Ascending aorta (tissue), 2 donors: ENCODE data around the gene KIAA1549. TPM values are rescaled to one million over a fixed set of nuclear protein-coding genes. Genes with fewer than 3 reads are reported as not detected.

Source experiments
- DNase-seq, 2 donors: peaks; one replicate each; pipeline ENCODE4 v3.0.0-alpha.2; 2019; ENCODE audit warnings: low spot score in 2 of 2
- H3K27ac ChIP-seq, 2 donors: fragments of 200-600 bp; sonication (generic); one replicate each; pipeline ENCODE4 v1.5.1; 2016 to 2017; ENCODE audit warnings: mild to moderate bottlenecking in 1 of 2
- H3K27me3 ChIP-seq: fragments of 200-600 bp; sonication (generic); one replicate; pipeline ENCODE4 v1.5.1; 2017
- H3K36me3 ChIP-seq, 2 donors: fragments of 200-600 bp; sonication (generic); one replicate each; pipeline ENCODE4 v1.5.1; 2016
- H3K4me1 ChIP-seq, 2 donors: fragments of 200-600 bp; sonication (generic); one replicate each; pipeline ENCODE4 v1.5.1; 2016 to 2017; ENCODE audit warnings: mild to moderate bottlenecking in 1 of 2
- H3K4me3 ChIP-seq, 2 donors: fragments of 200-600 bp; sonication (generic); one replicate each; pipeline ENCODE4 v1.5.1; 2016 to 2017; ENCODE audit warnings: mild to moderate bottlenecking in 1 of 2
- H3K9me3 ChIP-seq, 2 donors: fragments of 200-600 bp; sonication (generic); one replicate each; pipeline ENCODE4 v1.5.1; 2016
- CTCF ChIP-seq, 3 experiments: fragments of 200-600 bp in 2 of 3; fragments of 450-650 bp in 1 of 3; sonication (generic) in 2 of 3; IDR thresholded peaks; one replicate each; pipeline ENCODE4 v1.5.1; 2016 to 2019; ENCODE audit warnings: antibody characterized with exemption in 3 of 3, mild to moderate bottlenecking in 1 of 3, moderate library complexity in 1 of 3
- intact Hi-C: fragments of 100-400 bp; cut with DNase I; formaldehyde crosslinking; loops from one replicate; pipeline ENCODE4 v1.15.1; 2023
- total RNA-seq: library from RNA; depleted of rRNA; stranded (reverse); fragments of >200 nt; gene quantifications from one replicate; pipeline ENCODE4 v1.1.0, GENCODE V29; 2016

Gene KIAA1549
- total RNA-seq, 1 donor from 2014 or later: 0.11 TPM

GRCh38 chr7:138919216-138919615, 62.0 kb downstream of the KIAA1549 start:
- no peak overlapping the region for H3K27ac ChIP-seq
- H3K4me1 ChIP-seq: no peaks in the 10 kb centered on the region
- no peak for DNase-seq
- no peaks in the 10 kb centered on the region for H3K36me3 ChIP-seq
- no peaks in the 10 kb centered on the region for H3K9me3 ChIP-seq
- H3K27me3 ChIP-seq: no peaks in the 10 kb centered on the region
- no peak overlapping the region for H3K4me3 ChIP-seq
- TF ChIP-seq CTCF (IDR thresholded peaks at IDR 0.05): no peak
- intact Hi-C loops: no loop called here

GRCh38 chr7:138918756-138919155, 62.4 kb downstream of the KIAA1549 start:
- H3K4me1 ChIP-seq: no peaks in the 10 kb centered on the region
- intact Hi-C loops: no loop called here
- H3K27ac ChIP-seq: no peak overlapping the region
- no peak overlapping the region for H3K4me3 ChIP-seq
- H3K9me3 ChIP-seq: no peaks in the 10 kb centered on the region
- no peak for DNase-seq
- H3K36me3 ChIP-seq: no peaks in the 10 kb centered on the region
- no peak for TF ChIP-seq CTCF (IDR thresholded peaks at IDR 0.05)
- no peaks in the 10 kb centered on the region for H3K27me3 ChIP-seq

GRCh38 chr7:138918176-138918575, 63.0 kb downstream of the KIAA1549 start:
- no peaks in the 10 kb centered on the region for H3K4me1 ChIP-seq
- intact Hi-C loops: no loop called here
- DNase-seq: no peak
- H3K27ac ChIP-seq: no peak overlapping the region
- no peaks in the 10 kb centered on the region for H3K27me3 ChIP-seq
- H3K36me3 ChIP-seq: no peaks in the 10 kb centered on the region
- TF ChIP-seq CTCF (IDR thresholded peaks at IDR 0.05): no peak
- no peak overlapping the region for H3K4me3 ChIP-seq
- no peaks in the 10 kb centered on the region for H3K9me3 ChIP-seq

- intact Hi-C loops: no loop called here
- no peak for TF ChIP-seq CTCF (IDR thresholded peaks at IDR 0.05)
- H3K4me1 ChIP-seq: no peaks in the 10 kb centered on the region
These were observed 63.4 kb downstream of the KIAA1549 start for GRCh38 chr7:138917771-138918170.

GRCh38 chr7:138916731-138917130, 64.5 kb downstream of the KIAA1549 start:
- DNase-seq: no peak
- TF ChIP-seq CTCF (IDR thresholded peaks at IDR 0.05): no peak

More at GRCh38 chr7:138917771-138918170, 63.4 kb downstream of the KIAA1549 start:
- no peak for DNase-seq
- no peak overlapping the region for H3K27ac ChIP-seq
- H3K9me3 ChIP-seq: no peaks in the 10 kb centered on the region
- H3K4me3 ChIP-seq: no peak overlapping the region
- H3K27me3 ChIP-seq: no peaks in the 10 kb centered on the region
- H3K36me3 ChIP-seq: no peaks in the 10 kb centered on the region

GRCh38 chr7:138916275-138916674, 64.9 kb downstream of the KIAA1549 start:
- intact Hi-C loops: no loop called here

More at GRCh38 chr7:138916731-138917130, 64.5 kb downstream of the KIAA1549 start:
- Histone ChIP-seq H3K9me3 (no peaks in the 10 kb centered on the region), H3K36me3 (no peaks in the 10 kb centered on the region), H3K4me3 (no peak overlapping the region), H3K4me1 (no peaks in the 10 kb centered on the region), H3K27me3 (no peaks in the 10 kb centered on the region), H3K27ac (no peak overlapping the region)
- intact Hi-C loops: no loop called here

More at GRCh38 chr7:138916275-138916674, 64.9 kb downstream of the KIAA1549 start:
- Histone ChIP-seq H3K4me1 (no peaks in the 10 kb centered on the region), H3K4me3 (no peak overlapping the region), H3K27me3 (no peaks in the 10 kb centered on the region), H3K36me3 (no peaks in the 10 kb centered on the region), H3K9me3 (no peaks in the 10 kb centered on the region), H3K27ac (no peak overlapping the region)
- DNase-seq: no peak
- TF ChIP-seq CTCF (IDR thresholded peaks at IDR 0.05): no peak
